HL-60 (cell line): ENCODE measurements around the gene HSPA12A.
"Not testable (repeated sequence)": the region's sequence is repeated elsewhere in the genome, so short reads cannot be mapped to it uniquely, and the experiment has no call there.

Experiments
- DNase-seq, 2 experiments: peaks; one replicate each; pipeline ENCODE4 v3.0.0-alpha.2; 2010 to 2020; ENCODE audit warnings: low read depth in 1 of 2, low spot score in 1 of 2
- H3K27ac ChIP-seq: fragments of 250-450 bp; sonication (Bioruptor Pico); replicated peaks from 2 replicates; pipeline ENCODE4 v1.5.1; 2020; ENCODE audit warnings: mild to moderate bottlenecking, moderate library complexity
- H3K27me3 ChIP-seq: fragments of 250-450 bp; sonication (Bioruptor Pico); 2 replicates; pipeline ENCODE4 v1.5.1; 2021; ENCODE audit warnings: mild to moderate bottlenecking, moderate library complexity; ENCODE audit not compliant: insufficient read depth, poor library complexity, severe bottlenecking
- H3K4me3 ChIP-seq: replicated peaks from 2 replicates; pipeline ENCODE4 v1.5.1; 2011; ENCODE audit warnings: mild to moderate bottlenecking, control low read depth, low read length; ENCODE audit not compliant: insufficient read depth
- CTCF ChIP-seq: IDR thresholded peaks from one replicate; pipeline ENCODE4 v1.5.1; 2011; ENCODE audit warnings: low read length, control low read depth, inconsistent platforms; ENCODE audit not compliant: insufficient read depth
- GABPA ChIP-seq: IDR thresholded peaks from 2 replicates; pipeline ENCODE4 v1.6.1; 2012; ENCODE audit warnings: low read depth
- POLR2AphosphoS5 ChIP-seq: IDR thresholded peaks from 2 replicates; pipeline ENCODE4 v1.6.1; 2012; ENCODE audit warnings: low read depth
- REST ChIP-seq: IDR thresholded peaks from 2 replicates; pipeline ENCODE4 v1.6.1; 2012; ENCODE audit warnings: low read depth; ENCODE audit not compliant: insufficient replicate concordance
- SPI1 ChIP-seq: IDR thresholded peaks from 2 replicates; pipeline ENCODE4 v1.6.1; 2012; ENCODE audit warnings: low read depth, mild to moderate bottlenecking, borderline replicate concordance

Gene HSPA12A

GRCh38 chr10:116712519-116712918, 29.8 kb downstream of the HSPA12A start:
- no peak for TF ChIP-seq SPI1
- TF ChIP-seq GABPA, result no peak
- TF ChIP-seq POLR2AphosphoS5, result no peak
- TF ChIP-seq CTCF, result no peak
- no peak for TF ChIP-seq REST
- Histone ChIP-seq H3K27ac (no peak overlapping the region), H3K4me3 (no peak overlapping the region), H3K27me3 (no peaks in the 10 kb centered on the region)
- no peak for DNase-seq

DNA sequence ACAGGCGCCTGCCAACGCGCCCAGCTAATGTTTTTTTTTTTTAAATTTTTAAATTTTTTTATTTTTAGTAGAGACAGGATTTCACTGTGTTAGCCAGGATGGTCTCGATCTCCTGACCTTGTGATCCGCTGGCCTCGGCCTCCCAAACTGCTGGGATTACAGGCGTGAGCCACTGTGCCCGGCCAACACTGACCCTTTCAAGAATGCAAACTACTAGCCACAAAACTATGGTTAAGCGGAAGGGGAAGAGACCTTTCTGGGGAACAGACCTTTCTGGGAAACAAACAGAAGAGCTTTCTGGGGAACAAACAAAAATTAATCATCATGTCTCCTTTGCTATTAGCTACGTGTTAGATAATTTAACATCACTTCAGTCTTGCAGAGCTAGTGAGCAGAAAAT, 30.6 kb downstream of the HSPA12A start:
- H3K27ac ChIP-seq, H3K4me3 ChIP-seq, DNase-seq, H3K27me3 ChIP-seq: not testable (repeated sequence)

GRCh38 chr10:116710076-116710475, 32.3 kb downstream of the HSPA12A start:
- DNase-seq, result no peak
- Histone ChIP-seq H3K4me3 (no peak overlapping the region), H3K27ac (no peak overlapping the region), H3K27me3 (no peaks in the 10 kb centered on the region)
- TF ChIP-seq REST (no peak), SPI1 (no peak), POLR2AphosphoS5 (no peak), CTCF (no peak), GABPA (no peak)

- TF ChIP-seq CTCF (no peak), GABPA (no peak), POLR2AphosphoS5 (no peak), REST (no peak), SPI1 (no peak)
- Histone ChIP-seq H3K4me3 (no peak overlapping the region), H3K27ac (no peak overlapping the region), H3K27me3 (no peaks in the 10 kb centered on the region)
- no peak for DNase-seq
These were observed 33.5 kb downstream of the HSPA12A start for GRCh38 chr10:116708877-116709276.
